ENCODE results near the gene CX3CL1.
"Not testable (repeated sequence)": the region's sequence is repeated elsewhere in the genome, so short reads cannot be mapped to it uniquely, and the experiment has no call there.

The CX3CL1 gene

DNA sequence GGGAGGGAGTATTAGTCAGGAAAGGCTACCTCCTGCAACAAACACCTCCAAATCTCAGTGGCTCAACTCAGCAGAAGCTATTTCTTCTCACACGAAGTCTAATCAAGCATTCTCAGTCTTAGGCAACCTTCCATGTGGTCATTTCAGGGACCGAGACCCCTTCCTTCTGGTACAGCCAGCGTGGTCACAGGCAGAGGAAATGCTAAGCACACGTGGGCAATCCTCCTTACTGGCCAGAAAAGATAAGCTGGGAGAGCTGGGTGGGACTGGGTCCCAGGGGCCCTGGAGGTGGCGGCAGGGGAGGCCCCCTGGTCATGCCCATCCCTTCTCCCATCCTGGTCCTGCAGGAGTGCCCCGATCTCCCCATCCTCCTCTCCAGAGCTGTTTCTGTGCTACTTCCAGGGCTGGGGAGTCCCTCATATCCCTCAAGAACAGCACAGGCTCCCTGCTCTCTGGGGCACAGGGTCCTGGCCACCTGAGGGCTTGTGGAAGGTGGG lies 5.7 kb upstream of the CX3CL1 start:
- DNase-seq (ENCODE audit: low read depth): no peak
- TF ChIP-seq, protein P1, sequence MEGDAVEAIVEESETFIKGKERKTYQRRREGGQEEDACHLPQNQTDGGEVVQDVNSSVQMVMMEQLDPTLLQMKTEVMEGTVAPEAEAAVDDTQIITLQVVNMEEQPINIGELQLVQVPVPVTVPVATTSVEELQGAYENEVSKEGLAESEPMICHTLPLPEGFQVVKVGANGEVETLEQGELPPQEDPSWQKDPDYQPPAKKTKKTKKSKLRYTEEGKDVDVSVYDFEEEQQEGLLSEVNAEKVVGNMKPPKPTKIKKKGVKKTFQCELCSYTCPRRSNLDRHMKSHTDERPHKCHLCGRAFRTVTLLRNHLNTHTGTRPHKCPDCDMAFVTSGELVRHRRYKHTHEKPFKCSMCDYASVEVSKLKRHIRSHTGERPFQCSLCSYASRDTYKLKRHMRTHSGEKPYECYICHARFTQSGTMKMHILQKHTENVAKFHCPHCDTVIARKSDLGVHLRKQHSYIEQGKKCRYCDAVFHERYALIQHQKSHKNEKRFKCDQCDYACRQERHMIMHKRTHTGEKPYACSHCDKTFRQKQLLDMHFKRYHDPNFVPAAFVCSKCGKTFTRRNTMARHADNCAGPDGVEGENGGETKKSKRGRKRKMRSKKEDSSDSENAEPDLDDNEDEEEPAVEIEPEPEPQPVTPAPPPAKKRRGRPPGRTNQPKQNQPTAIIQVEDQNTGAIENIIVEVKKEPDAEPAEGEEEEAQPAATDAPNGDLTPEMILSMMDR (IDR thresholded peaks at IDR 0.05; ENCODE audit: low read depth, low read length, missing control alignments): no peak
- H3K4me3 ChIP-seq (ENCODE audit: low read depth, low read length): no peak overlapping the region

DNA sequence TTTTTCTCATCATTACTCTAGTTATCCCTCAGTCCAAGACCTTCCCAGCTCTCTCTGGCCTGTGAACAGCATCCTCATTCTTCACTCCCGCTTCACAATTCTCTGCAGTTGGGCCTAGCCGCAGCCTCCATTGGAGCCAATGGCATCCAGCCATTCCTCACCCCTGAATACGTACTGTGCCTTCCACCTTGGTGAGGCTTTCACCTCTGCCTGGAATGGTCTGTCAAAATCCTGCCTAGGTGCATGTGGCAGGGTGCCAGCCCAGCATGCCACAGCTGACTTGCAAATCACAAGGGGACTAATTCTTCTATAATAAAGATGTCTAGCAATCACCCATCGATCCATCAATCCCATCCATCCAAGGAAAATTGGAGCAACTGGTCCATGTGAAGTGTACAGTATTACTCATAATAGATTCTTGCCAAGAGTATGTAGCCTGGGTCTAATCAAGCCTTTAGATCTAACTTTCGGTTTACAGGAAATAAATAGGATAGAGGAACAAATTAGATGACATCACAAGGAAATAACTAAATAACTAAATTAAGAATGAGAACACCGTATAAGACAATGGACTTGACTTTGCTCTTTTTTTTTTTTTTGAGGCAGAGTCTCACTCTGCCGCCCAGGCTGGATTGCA lies 5.1 kb upstream of the CX3CL1 start:
- DNase-seq (ENCODE audit: low read depth): no peak
- TF ChIP-seq, protein P1 (IDR thresholded peaks at IDR 0.05; ENCODE audit: low read depth, low read length, missing control alignments): no peak
- no peak overlapping the region for H3K4me3 ChIP-seq (ENCODE audit: low read depth, low read length)

DNA sequence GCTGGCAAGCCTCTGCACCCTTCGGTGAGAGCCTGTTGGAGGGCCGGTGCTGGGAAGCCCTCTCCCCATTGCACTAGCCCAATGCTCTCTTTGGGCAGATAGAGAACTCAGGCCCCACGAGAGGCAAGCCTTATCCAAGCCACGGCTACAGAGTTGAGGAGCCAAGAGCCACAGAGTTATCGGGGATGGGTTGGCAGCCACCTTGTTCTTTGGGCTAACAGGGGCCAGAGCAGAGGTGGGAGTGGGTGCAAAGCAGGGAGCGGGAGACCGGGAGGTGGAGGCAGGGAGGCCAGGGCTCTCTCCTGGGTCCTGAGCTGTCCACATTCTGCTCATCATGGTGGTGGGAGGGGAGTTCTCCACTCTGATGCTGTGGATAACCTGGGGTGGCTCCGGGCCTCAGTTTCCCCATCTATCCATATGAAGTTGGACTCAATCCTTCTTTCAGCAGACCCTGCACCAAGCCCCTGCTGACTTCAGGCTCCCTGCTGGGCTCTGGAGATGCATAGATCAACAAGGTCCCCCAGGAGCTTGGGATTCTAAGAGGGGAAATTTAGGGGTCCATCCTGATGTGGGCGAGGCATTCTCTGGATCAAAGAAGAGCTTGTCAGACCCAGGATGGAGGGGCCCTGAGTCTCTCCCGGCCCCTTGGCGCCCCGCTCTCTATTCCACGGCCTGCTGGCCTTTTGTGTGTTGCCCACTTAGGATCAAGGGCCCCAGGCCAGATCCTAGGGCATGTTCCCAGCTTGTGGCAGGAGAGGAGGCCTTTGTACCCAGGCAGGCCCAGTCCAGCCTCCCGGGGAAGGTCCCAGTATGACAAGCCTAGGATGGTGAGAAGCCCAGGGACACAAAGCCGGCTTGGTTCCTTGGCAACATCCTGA lies 557 bp upstream of the CX3CL1 start:
- TF ChIP-seq, protein P1 (IDR thresholded peaks at IDR 0.05; ENCODE audit: low read depth, low read length, missing control alignments): no peak
- no peak overlapping the region for H3K4me3 ChIP-seq (ENCODE audit: low read depth, low read length)
- no peak for DNase-seq (ENCODE audit: low read depth)

DNA sequence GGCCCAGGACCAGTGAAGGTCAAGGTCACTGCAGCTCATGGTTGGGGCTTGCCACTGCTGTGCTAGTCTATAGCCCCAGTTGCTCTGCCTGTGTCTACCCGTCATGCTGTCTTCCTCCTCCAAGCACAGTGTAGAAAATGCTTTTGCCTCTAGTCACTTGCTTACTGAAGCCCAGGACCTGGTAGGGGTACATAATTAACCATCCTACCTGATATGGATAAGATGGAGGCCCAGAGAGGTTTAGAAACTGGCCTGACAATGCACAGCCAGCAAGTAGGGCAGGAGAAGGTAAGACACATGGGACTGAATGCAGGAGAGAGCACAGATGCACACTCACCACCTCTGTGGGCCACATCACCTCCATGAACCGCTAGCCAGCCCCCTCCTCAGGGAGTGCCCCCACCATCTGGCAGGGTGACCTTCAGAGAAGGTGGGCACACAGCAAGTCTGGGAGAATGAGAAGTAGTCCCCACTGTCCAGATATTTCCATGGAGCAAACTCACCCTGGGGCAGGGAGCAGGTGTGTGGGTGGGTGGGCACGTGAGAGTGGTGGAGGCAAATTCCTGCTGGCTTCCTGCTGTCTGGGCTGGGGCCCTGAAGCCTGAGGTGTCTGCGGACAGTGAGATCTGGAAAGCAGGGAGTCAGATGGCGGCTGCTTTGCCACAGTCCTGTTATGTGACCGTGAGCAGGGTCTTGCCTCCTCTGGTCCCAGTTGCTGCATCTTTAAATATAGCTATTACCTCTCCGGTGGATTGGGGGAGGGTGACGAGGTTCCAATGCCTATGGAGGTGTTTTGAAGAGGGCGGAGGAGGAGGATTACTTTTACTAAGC lies 1.0 kb downstream of the CX3CL1 start:
- H3K4me3 ChIP-seq (ENCODE audit: low read depth, low read length): no peak overlapping the region
- TF ChIP-seq, protein P1 (IDR thresholded peaks at IDR 0.05; ENCODE audit: low read depth, low read length, missing control alignments): no peak
- DNase-seq (ENCODE audit: low read depth): no peak

DNA sequence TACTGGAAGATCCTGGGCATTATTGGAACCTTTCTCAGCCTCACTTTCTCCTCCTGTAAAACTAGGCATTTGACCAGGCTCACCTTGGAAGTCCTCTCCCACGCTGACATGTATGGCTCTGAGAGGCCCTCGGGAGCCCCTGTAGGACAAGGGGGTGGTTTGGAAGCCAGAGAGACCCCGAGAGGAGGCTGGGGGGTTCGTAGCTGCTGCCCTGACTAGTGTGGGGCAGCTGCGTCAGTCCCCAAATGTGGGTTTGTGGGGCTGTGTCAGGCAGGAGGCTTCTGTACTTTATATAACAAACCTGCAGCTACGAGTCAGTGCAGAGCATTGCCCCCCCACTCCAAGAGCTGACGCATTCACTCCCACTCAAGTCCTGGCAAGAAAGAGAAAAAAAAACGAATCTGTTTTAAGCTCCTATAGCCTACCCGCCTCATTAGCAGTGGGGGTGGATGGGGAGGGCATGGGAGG lies 1.8 kb downstream of the CX3CL1 start:
- no peak for DNase-seq (ENCODE audit: low read depth)
- H3K4me3 ChIP-seq (ENCODE audit: low read depth, low read length): no peak overlapping the region
- TF ChIP-seq, protein P1 (IDR thresholded peaks at IDR 0.05; ENCODE audit: low read depth, low read length, missing control alignments): no peak

DNA sequence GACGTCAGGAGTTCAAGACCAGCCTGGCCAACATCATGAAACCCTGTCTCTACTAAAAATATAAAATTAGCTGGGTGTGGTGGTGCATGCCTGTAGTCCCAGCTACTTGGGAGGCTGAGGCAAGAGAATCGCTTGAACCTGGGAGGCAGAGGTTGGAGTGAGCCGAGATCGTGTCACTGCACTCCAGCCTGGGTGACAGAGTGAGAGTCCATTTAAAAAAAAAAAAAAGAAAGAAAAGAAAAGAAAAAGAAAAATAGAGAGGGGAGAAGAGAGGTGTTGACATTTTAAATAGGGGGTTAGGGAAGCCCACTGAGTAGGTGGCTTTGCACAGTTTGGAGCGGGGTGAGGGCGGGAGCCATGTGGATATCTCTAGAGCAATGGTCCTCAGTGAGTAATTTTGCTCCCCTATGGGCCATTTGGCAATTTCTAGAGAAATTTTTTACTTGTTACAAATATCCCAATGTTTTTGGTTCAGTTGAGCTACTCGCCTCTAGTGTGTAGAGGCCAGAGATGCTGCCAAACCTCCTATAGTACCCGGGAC lies 2.7 kb downstream of the CX3CL1 start:
- not testable (repeated sequence) for H3K4me3 ChIP-seq (ENCODE audit: low read depth, low read length); DNase-seq (ENCODE audit: low read depth)
